OCI-LY1 (cell line): Measurements from ENCODE around the gene ASPSCR1.
"Not testable (repeated sequence)": the region's sequence is repeated elsewhere in the genome, so short reads cannot be mapped to it uniquely, and the experiment has no call there.

Source experiments
- H2AFZ ChIP-seq: fragments of 200-600 bp; sonication (generic), shearing (Covaris generic); 2 replicates; pipeline ENCODE4 v1.6.0; 2014; ENCODE audit warnings: antibody characterized with exemption, mild to moderate bottlenecking, low read length
- H3F3A ChIP-seq: fragments of 200-600 bp; sonication (generic), shearing (Covaris generic); 2 replicates; pipeline ENCODE4 v1.6.0; 2014; ENCODE audit warnings: mild to moderate bottlenecking, antibody characterized with exemption, low read length, moderate library complexity; ENCODE audit not compliant: insufficient read depth
- H3K27ac ChIP-seq: fragments of 200-600 bp; sonication (generic); 2 replicates; pipeline ENCODE4 v1.5.1; 2014; ENCODE audit warnings: low read length, mixed run types, mild to moderate bottlenecking, low read depth; ENCODE audit not compliant: poor library complexity, severe bottlenecking
- H3K27me3 ChIP-seq: fragments of 200-600 bp; sonication (generic); 2 replicates; pipeline ENCODE4 v1.6.0; 2014; ENCODE audit warnings: antibody characterized with exemption, mild to moderate bottlenecking, low read length, moderate library complexity; ENCODE audit not compliant: insufficient read depth
- H3K36me3 ChIP-seq: fragments of 200-600 bp; sonication (generic); 2 replicates; pipeline ENCODE4 v1.6.1; 2014; ENCODE audit warnings: mild to moderate bottlenecking, antibody characterized with exemption, low read length, moderate library complexity, mixed read lengths; ENCODE audit not compliant: insufficient read depth
- H3K4me1 ChIP-seq: fragments of 200-600 bp; sonication (generic); 2 replicates; pipeline ENCODE4 v1.5.1; 2014; ENCODE audit warnings: mild to moderate bottlenecking, low read length, moderate library complexity; ENCODE audit not compliant: insufficient read depth, severe bottlenecking
- H3K4me2 ChIP-seq: fragments of 200-600 bp; sonication (generic), shearing (Covaris generic); 2 replicates; pipeline ENCODE4 v1.6.1; 2014; ENCODE audit warnings: low read length
- H3K4me3 ChIP-seq: fragments of 200-600 bp; sonication (generic); 2 replicates; pipeline ENCODE4 v1.5.1; 2014; ENCODE audit warnings: low read length, low read depth, mild to moderate bottlenecking, mixed read lengths; ENCODE audit not compliant: poor library complexity, severe bottlenecking
- H3K79me2 ChIP-seq: fragments of 200-600 bp; shearing (Covaris generic); 2 replicates; pipeline ENCODE4 v1.6.1; 2016; ENCODE audit warnings: mixed run types, low read length, mixed read lengths; ENCODE audit not compliant: insufficient read depth
- H3K9ac ChIP-seq: fragments of 200-600 bp; sonication (generic), shearing (Covaris generic); 2 replicates; pipeline ENCODE4 v1.6.1; 2014; ENCODE audit warnings: mild to moderate bottlenecking, low read length, mixed read lengths
- H3K9me2 ChIP-seq: fragments of 200-600 bp; sonication (generic), shearing (Covaris generic); 2 replicates; pipeline ENCODE4 v1.6.1; 2014; ENCODE audit warnings: low read depth, mild to moderate bottlenecking, low read length, mixed read lengths
- H3K9me3 ChIP-seq: fragments of 200-600 bp; shearing (Covaris generic); 2 replicates; pipeline ENCODE4 v1.6.1; 2014; ENCODE audit warnings: low read length, mixed read lengths
- H4K20me1 ChIP-seq: fragments of 200-600 bp; sonication (generic), shearing (Covaris generic); 2 replicates; pipeline ENCODE4 v1.6.0; 2016; ENCODE audit warnings: mild to moderate bottlenecking, low read length; ENCODE audit not compliant: insufficient read depth
- CTCF ChIP-seq: fragments of 200-600 bp; sonication (generic), shearing (Covaris generic); IDR thresholded peaks from 2 replicates; pipeline ENCODE4 v1.5.1; 2017; ENCODE audit warnings: mild to moderate bottlenecking, antibody characterized with exemption, low read length, moderate library complexity, mixed read lengths
- EZH2 ChIP-seq: fragments of 200-600 bp; sonication (generic), shearing (Covaris generic); IDR thresholded peaks from 2 replicates; pipeline ENCODE4 v1.8.0; 2017; ENCODE audit warnings: borderline replicate concordance, mixed run types, mild to moderate bottlenecking, antibody characterized with exemption, low read length, moderate library complexity, mixed read lengths

The ASPSCR1 gene

GRCh38 chr17:81951785-81952684 is 25.4 kb upstream of the ASPSCR1 start:
- Histone ChIP-seq H3K36me3 (no peaks in the 10 kb centered on the region), H3K27me3 (peaks cover 6% of the 10 kb centered on the region; the same call in 1 of the 2 replicates), H3K79me2 (no peaks in the 10 kb centered on the region), H3K4me3 (no peak overlapping the region), H3F3A (no peaks in the 10 kb centered on the region), H3K9me3 (no peaks in the 10 kb centered on the region), H3K27ac (no peak overlapping the region), H3K4me2 (no peak overlapping the region), H2AFZ (no peak overlapping the region), H3K4me1 (no peaks in the 10 kb centered on the region), H4K20me1 (no peaks in the 10 kb centered on the region), H3K9ac (no peak overlapping the region), H3K9me2 (no peaks in the 10 kb centered on the region)
- TF ChIP-seq CTCF (no peak), EZH2 (no peak)

GRCh38 chr17:81952792-81953228 is 24.6 kb upstream of the ASPSCR1 start:
- H3K4me2 ChIP-seq = no peak overlapping the region
- no peaks in the 10 kb centered on the region for H3K9me2 ChIP-seq
- TF ChIP-seq CTCF (no peak), EZH2 (no peak)
- peaks cover 7% of the 10 kb centered on the region; the same call in 1 of the 2 replicates for H3K27me3 ChIP-seq
- no peak overlapping the region for H3K9ac ChIP-seq
- H3K79me2 ChIP-seq = no peaks in the 10 kb centered on the region
- no peak overlapping the region for H2AFZ ChIP-seq
- no peaks in the 10 kb centered on the region for H3K4me1 ChIP-seq
- H3F3A ChIP-seq = no peaks in the 10 kb centered on the region
- no peaks in the 10 kb centered on the region for H3K9me3 ChIP-seq
- no peaks in the 10 kb centered on the region for H3K36me3 ChIP-seq
- H4K20me1 ChIP-seq = no peaks in the 10 kb centered on the region
- H3K27ac ChIP-seq = no peak overlapping the region
- no peak overlapping the region for H3K4me3 ChIP-seq

- H3F3A ChIP-seq, H4K20me1 ChIP-seq, H3K9me2 ChIP-seq, H3K4me2 ChIP-seq, H3K4me3 ChIP-seq, H3K36me3 ChIP-seq, H2AFZ ChIP-seq, H3K9ac ChIP-seq, H3K4me1 ChIP-seq, H3K27ac ChIP-seq, H3K27me3 ChIP-seq, H3K9me3 ChIP-seq, H3K79me2 ChIP-seq: not testable (repeated sequence)
Measured at GRCh38 chr17:81953443-81953842, 24.0 kb upstream of the ASPSCR1 start.
